ENCODE results near the gene EHD1. TPM values are rescaled to one million over a fixed set of nuclear protein-coding genes. Genes with fewer than 3 reads are reported as not detected.

The EHD1 gene
- total RNA-seq, 2 donors from 2014 or later: 18.7 to 45.2 TPM

- WGBS, 2 donors: 11 to 20% methylated on average over 16 of the region's 16 CpGs
- H3K36me3 ChIP-seq (replicated peaks in 1 of 2; ENCODE audit: insufficient read depth in 1 of 2, low read depth in 2 of 2): no peaks in the 10 kb centered on the region
- H3K27ac ChIP-seq: peak overlapping the region; percentile 71 to 91 (median 82)
- no peaks in the 10 kb centered on the region for H3K9me3 ChIP-seq
- intact Hi-C loops (cut with DNase I): no loop called here
- DNase-seq: no peak
- no peaks in the 10 kb centered on the region for H3K27me3 ChIP-seq
- peak overlapping the region; percentile 52 to 63 for H3K4me3 ChIP-seq
- ATAC-seq: peak; percentile 3
- peaks cover 39% of the 10 kb centered on the region for H3K4me1 ChIP-seq
- TF ChIP-seq POLR2A (IDR thresholded peaks at IDR 0.05): no peak
- TF ChIP-seq, protein P1, sequence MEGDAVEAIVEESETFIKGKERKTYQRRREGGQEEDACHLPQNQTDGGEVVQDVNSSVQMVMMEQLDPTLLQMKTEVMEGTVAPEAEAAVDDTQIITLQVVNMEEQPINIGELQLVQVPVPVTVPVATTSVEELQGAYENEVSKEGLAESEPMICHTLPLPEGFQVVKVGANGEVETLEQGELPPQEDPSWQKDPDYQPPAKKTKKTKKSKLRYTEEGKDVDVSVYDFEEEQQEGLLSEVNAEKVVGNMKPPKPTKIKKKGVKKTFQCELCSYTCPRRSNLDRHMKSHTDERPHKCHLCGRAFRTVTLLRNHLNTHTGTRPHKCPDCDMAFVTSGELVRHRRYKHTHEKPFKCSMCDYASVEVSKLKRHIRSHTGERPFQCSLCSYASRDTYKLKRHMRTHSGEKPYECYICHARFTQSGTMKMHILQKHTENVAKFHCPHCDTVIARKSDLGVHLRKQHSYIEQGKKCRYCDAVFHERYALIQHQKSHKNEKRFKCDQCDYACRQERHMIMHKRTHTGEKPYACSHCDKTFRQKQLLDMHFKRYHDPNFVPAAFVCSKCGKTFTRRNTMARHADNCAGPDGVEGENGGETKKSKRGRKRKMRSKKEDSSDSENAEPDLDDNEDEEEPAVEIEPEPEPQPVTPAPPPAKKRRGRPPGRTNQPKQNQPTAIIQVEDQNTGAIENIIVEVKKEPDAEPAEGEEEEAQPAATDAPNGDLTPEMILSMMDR (IDR thresholded peaks at IDR 0.05): no peak
These were observed 951 bp upstream of the EHD1 start for GRCh38 chr11:64879244-64879900.

- Histone ChIP-seq H3K27ac (peak overlapping the region; percentile 51 to 91 (median 82)), H3K4me3 (peak overlapping the region; percentile 36 to 89), H3K9me3 (no peaks in the 10 kb centered on the region), H3K27me3 (no peaks in the 10 kb centered on the region), H3K36me3 (replicated peaks in 1 of 2; ENCODE audit: insufficient read depth in 1 of 2, low read depth in 2 of 2) (no peaks in the 10 kb centered on the region), H3K4me1 (peaks cover 39% of the 10 kb centered on the region)
- ATAC-seq: peak; percentile 28
- WGBS, 2 donors: 0% methylated on average over 19 of the region's 21 CpGs; no CpG with 5 or more reads in 1 of the 2 donors
- no peak for TF ChIP-seq POLR2A (IDR thresholded peaks at IDR 0.05)
- TF ChIP-seq, protein P1 (IDR thresholded peaks at IDR 0.05): no peak
- intact Hi-C loops (cut with DNase I): no loop called here
- DNase-seq: no peak
These were observed 263 bp downstream of the EHD1 start for GRCh38 chr11:64878223-64878493.

- WGBS, 2 donors: 1 to 2% methylated on average over 10 to 41 of the region's 41 CpGs
- Histone ChIP-seq H3K36me3 (replicated peaks in 1 of 2; ENCODE audit: insufficient read depth in 1 of 2, low read depth in 2 of 2) (no peaks in the 10 kb centered on the region), H3K9me3 (no peaks in the 10 kb centered on the region), H3K27me3 (no peaks in the 10 kb centered on the region), H3K4me3 (peak overlapping the region; percentile 36 to 89), H3K4me1 (peaks cover 39% of the 10 kb centered on the region), H3K27ac (peak overlapping the region; percentile 51 to 91 (median 82))
- ATAC-seq (peak; percentile 2), DNase-seq (no peak)
- TF ChIP-seq, protein P1 (IDR thresholded peaks at IDR 0.05): no peak
- no peak for TF ChIP-seq POLR2A (IDR thresholded peaks at IDR 0.05)
- intact Hi-C loops (cut with DNase I): no loop called here
These were observed 815 bp downstream of the EHD1 start for GRCh38 chr11:64877390-64878222.

DNA sequence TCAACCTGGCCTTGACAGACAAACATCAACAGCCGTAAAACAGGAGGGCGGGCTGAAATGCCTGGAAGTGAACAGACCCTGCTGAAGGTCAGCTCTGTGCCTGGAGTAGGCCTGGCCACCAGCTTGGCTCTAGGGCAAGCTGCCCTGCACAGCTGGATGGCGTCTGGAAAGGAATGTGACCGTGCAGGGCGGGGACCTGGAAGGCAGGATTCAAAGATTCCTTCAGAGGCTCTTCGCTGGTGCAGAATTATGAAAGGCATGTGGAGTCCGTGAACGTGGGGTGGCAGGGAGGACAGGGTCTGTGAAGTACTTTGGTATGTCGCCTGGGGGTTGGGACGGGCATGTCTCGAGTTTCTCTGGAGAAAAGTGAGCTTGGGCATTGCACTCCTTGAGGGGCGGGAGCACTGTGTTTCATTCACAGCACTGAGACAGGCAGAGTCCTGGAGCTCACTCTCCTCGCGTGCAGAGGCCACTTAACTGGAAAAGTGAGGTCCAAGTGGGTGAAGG is 1.5 kb downstream of the EHD1 start:
- Histone ChIP-seq H3K4me1 (peaks cover 39% of the 10 kb centered on the region), H3K9me3 (no peaks in the 10 kb centered on the region), H3K27ac (peak overlapping the region; percentile 51 to 91 (median 82)), H3K4me3 (no peak overlapping the region), H3K36me3 (replicated peaks in 1 of 2; ENCODE audit: insufficient read depth in 1 of 2, low read depth in 2 of 2) (no peaks in the 10 kb centered on the region), H3K27me3 (no peaks in the 10 kb centered on the region)
- DNase-seq: peak; percentile 46 to 73 (median 63)
- intact Hi-C loops (cut with DNase I): no loop called here
- 4 to 11% methylated on average over 10 to 14 of the region's 14 CpGs for WGBS, 2 donors
- peak; percentile 13 for ATAC-seq
- TF ChIP-seq, protein P1 (IDR thresholded peaks at IDR 0.05): no peak
- TF ChIP-seq POLR2A (IDR thresholded peaks at IDR 0.05): no peak

Measured in body of pancreas (tissue), 4 donors.